ENCODE measurements around the gene GFPT1.
"Not testable (repeated sequence)": the region's sequence is repeated elsewhere in the genome, so short reads cannot be mapped to it uniquely, and the experiment has no call there.

The GFPT1 gene

DNA sequence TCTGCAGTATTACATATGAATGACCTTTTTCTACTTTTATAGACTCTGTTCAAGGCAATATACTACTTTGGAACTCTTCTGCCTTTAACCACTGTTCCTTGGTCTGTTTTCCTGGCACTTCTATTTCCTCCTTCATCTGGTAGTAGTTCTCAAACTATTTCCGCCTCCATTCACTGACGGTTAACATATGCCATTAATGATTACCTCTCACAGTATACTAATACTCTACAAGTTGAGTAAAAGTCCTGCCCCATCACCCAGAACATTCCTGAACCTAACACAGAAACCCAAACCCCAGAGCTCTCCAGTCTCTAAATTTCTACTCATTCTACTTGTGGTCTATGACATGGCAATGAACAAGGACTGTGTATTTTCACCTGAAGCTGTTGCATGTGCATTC lies 4.5 kb downstream of the GFPT1 start:
- no peak for DNase-seq

DNA sequence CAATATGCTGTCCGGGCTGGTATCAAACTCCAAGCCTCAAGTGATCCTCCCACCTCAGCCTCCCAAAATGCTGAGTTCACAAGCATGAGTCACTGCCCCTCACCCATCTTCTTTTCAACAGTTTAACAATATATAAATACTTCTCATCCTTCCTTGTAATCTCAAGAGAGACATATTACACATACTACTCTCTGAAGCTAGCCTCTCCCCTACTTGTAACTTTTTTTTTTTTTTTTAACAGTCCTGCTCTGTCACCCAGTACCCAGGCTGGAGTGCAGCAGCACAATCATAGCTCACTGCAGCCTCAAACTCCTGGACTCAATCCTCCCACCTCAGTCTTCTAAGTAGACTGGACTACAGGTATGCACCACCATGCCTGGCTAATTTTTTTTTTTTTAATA lies 5.7 kb downstream of the GFPT1 start:
- no peak for DNase-seq

DNA sequence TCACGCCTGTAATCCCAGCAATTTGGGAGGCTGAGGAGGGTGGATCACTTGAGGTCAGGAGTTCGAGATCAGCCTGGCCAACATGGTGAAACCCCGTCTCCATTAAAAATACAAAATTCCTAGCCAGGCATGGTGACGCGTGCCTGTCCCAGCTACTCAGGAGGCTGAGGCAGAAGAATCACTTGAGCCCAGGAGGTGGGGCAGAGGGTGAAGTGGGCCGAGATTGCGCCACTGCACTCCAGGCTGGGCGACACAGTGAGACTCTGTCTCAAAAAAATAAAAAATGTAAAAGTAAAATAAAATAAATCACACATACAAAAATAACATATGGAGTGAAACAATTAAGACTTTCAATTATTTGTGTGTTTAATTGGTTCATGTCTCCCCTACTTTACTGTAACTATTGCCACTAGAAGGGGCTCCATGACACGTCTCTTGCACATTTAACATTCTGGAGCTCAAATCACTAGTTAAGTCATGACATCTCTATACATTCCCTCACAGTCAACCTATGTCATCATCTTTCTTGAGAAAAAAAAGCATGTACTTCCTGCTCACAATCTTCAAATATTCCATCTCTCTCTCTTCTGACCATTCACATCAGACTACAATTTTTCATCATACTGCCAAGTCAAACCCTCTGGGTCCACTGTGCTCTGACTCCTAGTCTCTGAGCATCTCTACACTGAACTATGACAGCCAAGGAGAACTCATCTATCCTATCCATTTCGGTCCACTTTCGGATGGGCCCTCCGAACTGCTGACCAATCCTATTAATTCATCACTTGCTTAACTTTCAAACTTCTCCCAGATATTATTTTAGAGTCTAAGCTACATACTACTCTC lies 6.7 kb downstream of the GFPT1 start:
- DNase-seq: no peak

GRCh38 chr2:69376403-69376802 lies 10.6 kb downstream of the GFPT1 start:
- DNase-seq: no peak

DNA sequence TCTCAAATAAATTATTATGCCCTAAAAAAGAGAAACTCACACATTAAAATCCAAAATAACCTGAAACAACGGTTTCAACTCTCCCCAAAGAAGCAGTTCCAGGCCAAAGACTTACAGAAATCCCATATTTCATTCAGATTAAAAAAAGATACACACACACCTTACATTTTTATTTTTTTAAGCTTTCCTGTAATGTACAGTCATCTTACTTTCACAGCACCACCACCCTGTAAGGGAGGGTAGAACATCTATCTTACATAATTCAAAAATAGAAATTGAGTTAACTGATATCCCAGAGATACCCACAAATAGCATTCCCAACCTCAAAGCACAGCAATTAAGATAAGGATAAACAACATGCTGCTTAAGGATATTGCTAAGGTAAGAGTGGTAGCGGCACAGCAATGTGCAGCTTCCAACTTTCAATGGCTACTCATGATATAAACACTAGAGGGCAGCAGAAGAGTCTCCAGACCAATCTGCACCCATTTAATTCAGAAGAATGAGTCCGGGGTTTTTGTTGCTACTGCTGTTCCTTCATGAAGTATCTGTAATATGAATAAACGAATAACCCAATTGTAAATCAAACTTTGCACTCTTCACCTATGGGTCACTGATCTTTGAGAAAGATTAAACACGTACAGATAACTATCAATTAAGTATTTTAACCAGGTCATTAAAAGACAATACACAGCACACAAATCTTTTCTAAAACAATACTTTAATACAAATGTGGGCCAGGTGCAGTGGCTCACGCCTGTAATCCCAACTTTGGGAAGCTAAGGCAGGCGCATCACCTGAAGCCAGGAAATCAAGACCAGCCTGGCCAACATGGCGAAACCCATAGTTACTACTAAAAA lies 11.3 kb downstream of the GFPT1 start:
- DNase-seq: peak; percentile 42

DNA sequence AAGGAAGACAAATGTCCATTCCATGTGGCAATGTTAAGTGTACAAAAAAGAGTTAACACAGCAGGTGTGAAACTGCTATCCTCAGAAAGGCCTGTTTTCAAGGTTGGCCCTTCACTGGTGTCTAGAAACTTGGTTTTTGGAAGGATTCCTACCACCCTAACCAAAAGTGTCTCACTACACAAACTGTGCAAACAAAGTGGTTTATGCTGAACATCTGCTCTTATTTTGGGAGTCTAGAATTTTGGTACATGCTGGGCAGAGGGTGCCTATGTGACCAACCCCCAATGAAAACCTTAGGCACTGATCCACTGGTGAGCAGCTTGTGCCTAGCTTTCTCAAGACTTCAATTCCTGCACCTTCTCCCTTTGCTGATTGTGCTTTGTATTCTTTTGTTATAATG lies 14.3 kb downstream of the GFPT1 start:
- DNase-seq: no peak

DNA sequence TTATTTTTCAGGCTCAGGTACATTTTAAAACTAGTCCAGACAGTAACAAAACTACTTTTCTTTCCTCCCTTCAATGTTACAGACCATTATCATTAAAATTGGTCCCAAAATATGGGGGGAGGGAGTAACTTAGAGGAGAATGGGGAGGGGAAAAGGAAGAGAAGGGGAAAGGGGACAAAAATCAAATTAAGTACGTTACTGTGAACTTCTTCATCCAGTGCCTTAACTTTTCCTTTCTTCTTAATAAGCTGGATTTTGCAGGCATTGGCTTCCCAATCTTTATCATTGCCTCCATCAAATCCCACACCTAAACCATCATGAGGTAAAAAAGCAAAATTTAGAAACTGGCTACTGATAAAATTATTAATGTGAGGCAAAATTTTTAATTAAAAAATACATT lies 17.2 kb downstream of the GFPT1 start:
- DNase-seq: no peak

- DNase-seq: no peak
Observed at GRCh38 chr2:69368588-69368987, 18.4 kb downstream of the GFPT1 start.

- DNase-seq: no peak
Observed at GRCh38 chr2:69359371-69359770, 27.7 kb downstream of the GFPT1 start.

DNA sequence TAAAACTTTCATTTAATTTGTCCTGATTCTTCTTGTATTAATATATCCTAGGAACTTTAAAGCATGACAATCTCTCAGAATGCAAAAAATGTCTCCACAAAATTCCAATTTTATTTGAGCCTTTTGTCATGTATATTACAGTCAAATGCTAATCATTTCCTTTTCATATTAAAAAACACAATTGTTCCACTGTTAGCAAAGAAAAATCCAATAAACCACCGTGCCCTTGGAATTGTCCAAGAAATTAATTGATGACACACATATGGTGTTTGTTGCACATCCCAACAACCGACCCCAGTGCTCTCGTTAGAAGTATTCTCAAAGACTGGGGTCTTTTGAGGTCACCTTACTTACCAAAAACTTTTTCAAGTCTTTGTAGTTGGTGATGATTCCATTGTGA lies 28.1 kb downstream of the GFPT1 start:
- no peak for DNase-seq

DNA sequence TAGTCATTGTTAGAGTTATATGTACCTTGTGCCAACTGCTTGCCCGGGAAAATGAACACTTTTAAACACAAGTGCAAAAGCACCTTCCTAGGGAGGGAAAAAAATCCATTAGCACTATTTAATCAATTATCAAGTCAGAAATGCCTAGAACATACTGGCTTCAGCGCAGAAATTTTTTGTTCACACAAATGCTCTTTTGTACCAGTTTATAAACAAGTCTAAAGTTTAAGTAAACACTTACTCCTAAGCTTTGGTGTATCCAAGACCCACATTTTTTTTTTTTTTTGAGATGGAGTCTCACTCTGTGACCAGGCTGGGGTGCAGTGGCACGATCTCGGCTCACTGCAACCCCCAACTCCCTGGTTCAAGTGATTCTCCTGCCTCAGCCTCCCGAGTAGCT lies 30.6 kb downstream of the GFPT1 start:
- no peak for DNase-seq

DNA sequence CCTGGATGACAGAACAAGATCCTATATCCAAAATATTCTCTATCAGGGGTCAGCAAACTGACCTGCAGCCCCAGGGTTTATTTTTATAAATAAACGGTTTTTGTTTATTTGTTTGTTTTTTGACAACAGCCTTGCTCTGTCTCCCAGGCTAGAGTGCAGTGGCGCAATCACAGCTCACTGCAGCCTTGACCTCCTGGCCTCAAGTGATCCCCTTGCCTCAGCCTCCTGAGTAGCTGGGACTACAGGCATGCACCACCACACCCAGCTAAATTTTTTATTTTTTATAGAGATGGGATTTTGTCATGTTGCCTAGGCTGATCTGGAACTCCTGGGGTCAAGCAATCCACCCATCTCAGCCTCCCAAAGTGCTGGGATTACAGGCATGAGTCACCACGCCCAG lies 32.1 kb downstream of the GFPT1 start:
- not testable (repeated sequence) for DNase-seq

DNA sequence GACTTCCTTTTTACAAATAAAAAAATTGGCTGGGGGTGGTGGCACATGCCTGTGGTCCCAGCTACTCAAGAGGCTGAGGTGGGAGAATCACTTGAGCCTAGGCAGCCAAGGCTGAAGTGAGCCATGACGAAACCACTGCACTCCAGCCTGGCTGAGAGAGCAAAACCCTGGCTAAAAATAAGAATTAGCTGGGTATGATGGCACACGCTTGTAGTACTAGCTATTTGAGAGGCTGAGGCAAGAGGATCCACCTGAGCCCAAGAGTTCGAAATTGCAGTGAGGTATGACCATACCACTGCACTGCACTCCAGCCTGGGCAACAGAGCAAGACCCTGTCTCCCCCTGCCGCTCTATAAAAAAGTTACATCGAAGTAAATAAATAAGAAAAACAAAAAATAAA lies 33.7 kb downstream of the GFPT1 start:
- no peak for DNase-seq

- no peak for DNase-seq
Observed at GRCh38 chr2:69348781-69349180, 38.2 kb downstream of the GFPT1 start.

- DNase-seq: no peak
Observed at GRCh38 chr2:69345434-69345833, 41.6 kb downstream of the GFPT1 start.

GRCh38 chr2:69344305-69344704 lies 42.7 kb downstream of the GFPT1 start:
- no peak for DNase-seq

DNA sequence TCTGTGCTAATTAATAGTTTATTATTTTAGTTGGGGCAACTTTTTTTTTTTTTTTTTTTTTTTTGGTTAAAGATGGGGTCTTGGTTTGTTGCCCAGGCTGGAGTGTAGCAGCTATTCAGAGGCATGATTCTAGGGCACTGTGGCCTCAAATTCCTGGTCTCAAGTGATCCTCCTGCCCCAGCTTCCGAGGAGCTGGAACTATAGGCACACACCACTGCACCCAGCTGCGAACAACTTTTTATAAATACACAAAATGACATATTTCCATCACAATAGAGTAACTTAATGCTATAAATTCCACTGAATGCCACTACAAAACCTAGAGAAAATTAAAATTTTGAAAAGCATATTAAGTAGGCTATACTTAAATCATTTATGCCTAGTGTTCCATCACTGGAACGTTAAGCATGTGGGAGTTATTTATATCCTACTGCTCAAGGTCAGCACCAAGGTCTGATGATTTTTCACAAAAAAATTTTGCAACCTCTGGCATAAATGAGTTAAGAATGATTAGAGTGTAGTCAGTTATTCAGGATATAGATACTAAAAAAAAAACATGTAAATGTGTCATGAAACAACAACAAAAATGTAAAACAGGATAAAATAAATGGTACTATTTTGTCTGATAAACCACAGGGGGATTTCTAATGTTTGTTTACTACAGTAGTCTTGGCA lies 46.8 kb downstream of the GFPT1 start:
- no peak for DNase-seq

- no peak for DNase-seq
Observed at GRCh38 chr2:69335311-69335710, 51.7 kb downstream of the GFPT1 start.

DNA sequence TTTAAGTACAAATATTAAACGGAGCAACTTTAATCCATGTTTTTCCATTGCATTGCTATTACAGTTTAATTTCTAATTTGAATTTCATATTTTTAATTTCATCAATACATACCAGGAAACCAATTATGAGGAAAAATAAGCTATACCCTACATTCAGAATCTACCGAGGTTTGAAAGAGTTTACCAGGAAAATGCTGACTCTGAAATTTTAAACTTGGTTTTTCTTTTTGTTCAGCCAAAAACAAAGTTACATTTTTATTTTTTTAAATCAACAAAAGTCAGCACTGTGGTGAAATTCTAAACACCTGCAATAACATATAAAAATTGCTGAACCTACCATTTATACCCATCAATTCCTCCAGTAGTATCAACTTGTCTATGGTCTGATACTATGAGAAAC lies 53.7 kb downstream of the GFPT1 start:
- no peak for DNase-seq

GRCh38 chr2:69330781-69331180 lies 56.2 kb downstream of the GFPT1 start:
- no peak for DNase-seq

DNA sequence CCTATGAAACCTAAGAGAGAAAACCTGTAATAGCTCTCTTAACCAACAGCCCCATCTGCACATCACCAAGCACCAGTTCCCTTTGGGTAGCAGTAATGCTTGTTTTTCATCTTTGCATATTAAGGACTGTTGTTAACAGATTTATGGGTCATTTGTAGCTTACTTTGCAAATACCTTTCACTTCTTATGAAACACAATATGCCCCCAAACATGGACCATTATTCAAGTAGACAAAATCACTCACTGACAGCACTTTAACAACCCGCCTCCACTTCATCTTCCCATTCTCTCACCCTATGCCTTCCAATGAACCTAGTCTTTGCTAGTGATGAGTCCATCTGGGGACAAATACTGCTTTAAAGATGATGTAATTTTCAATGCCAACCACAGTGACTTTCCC lies 64.4 kb downstream of the GFPT1 start:
- no peak for DNase-seq

GRCh38 chr2:69316550-69316949 lies 70.5 kb downstream of the GFPT1 start:
- no peak for DNase-seq

DNA sequence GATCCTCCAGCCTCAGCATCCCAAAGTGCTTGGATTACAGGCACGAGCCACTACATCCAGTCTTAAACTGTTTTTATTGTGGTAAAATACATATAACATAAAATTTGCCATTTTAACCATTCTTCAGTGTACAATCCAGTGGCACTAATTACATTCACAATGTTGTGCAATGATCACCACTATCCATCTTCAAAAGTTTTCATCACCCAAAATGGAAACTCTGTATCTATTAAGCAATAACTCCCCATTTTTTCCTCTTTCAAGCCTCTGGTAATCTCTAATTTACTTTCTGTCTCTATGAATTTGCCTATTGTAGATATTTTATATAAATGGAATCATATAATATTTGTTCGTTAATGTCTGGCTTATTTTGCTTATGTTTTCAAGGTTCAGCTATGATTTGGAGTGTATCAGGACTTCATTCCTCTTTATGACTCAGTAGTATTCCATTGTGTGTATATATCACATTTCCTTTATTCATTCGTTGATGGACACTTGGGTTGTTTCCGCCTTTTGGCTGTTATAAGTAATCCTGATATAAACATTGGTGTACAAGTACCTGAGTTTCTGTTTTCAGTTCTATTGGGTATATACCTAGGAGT lies 71.8 kb downstream of the GFPT1 start:
- DNase-seq: no peak
